Measurements from ENCODE around the gene ARHGEF4. TPM values are rescaled to one million over a fixed set of nuclear protein-coding genes. Genes with fewer than 3 reads are reported as not detected.

Gene ARHGEF4
- total RNA-seq, 1 experiment from 2014 or later, result 12.6 TPM

GRCh38 chr2:130850788-130851623 is 14.3 kb downstream of the ARHGEF4 start:
- H2BK12ac ChIP-seq (ENCODE audit: insufficient read length, low read depth, low read length), result no peak overlapping the region

More at GRCh38 chr2:130850788-130851623, 14.3 kb downstream of the ARHGEF4 start:
- Histone ChIP-seq H4K5ac (ENCODE audit: insufficient read length, low read depth, low read length) (no peak overlapping the region), H2BK5ac (ENCODE audit: insufficient read length, low read length) (no peak overlapping the region), H2BK15ac (ENCODE audit: low read depth, low read length) (no peak overlapping the region), H3K4me2 (ENCODE audit: insufficient read depth, insufficient read length, low read length) (no peak overlapping the region), H2AFZ (ENCODE audit: low read length) (no peak overlapping the region), H3K18ac (ENCODE audit: insufficient read length, low read depth, low read length) (no peak overlapping the region), H3K79me2 (ENCODE audit: insufficient read depth, low read length) (no peaks in the 10 kb centered on the region), H4K91ac (ENCODE audit: insufficient read length, low read depth, low read length) (no peak overlapping the region), H3K4ac (ENCODE audit: low read depth, low read length) (no peak overlapping the region), H3K9me3 (ENCODE audit: control insufficient read depth, low read depth, low read length) (no peaks in the 10 kb centered on the region), H2BK120ac (ENCODE audit: low read depth, low read length, poor library complexity, severe bottlenecking) (no peak overlapping the region), H3K79me1 (ENCODE audit: insufficient read depth, low read depth, low read length, poor library complexity, severe bottlenecking) (no peaks in the 10 kb centered on the region), H3K23ac (ENCODE audit: insufficient read length, low read depth, low read length) (no peak overlapping the region), H2AK5ac (ENCODE audit: insufficient read length, low read length) (no peak overlapping the region), H3T11ph (ENCODE audit: low read length) (no peak overlapping the region), H3K4me1 (ENCODE audit: insufficient read depth, low read length) (no peaks in the 10 kb centered on the region), H3K14ac (ENCODE audit: insufficient read depth, low read length) (no peak overlapping the region), H3K27me3 (ENCODE audit: insufficient read depth, low read length) (no peaks in the 10 kb centered on the region), H4K8ac (replicated peaks; ENCODE audit: insufficient read length, low read depth, low read length) (no peak overlapping the region), H2BK20ac (ENCODE audit: low read depth, low read length, poor library complexity, severe bottlenecking) (no peak overlapping the region), H3K27ac (ENCODE audit: insufficient read length, low read depth, low read length) (no peak overlapping the region), H3K23me2 (ENCODE audit: insufficient read length, low read depth, low read length, poor library complexity, severe bottlenecking) (no peaks in the 10 kb centered on the region), H3K56ac (ENCODE audit: insufficient read length, low read depth, low read length) (no peak overlapping the region), H3K9ac (ENCODE audit: extremely low read depth, insufficient read length, low read length) (no peak overlapping the region), H4K20me1 (ENCODE audit: control insufficient read depth, insufficient read depth, insufficient read length) (no peaks in the 10 kb centered on the region)
- peaks cover 0 to 3% of the 10 kb centered on the region in 2 experiments; a peak in 1 of 4 replicates for H3K4me1 Mint-ChIP-seq
- H3K27ac Mint-ChIP-seq, result no peak overlapping the region; a peak in 1 of 7 replicates
- H3K4me3 Mint-ChIP-seq, result no peak overlapping the region
- no peaks in the 10 kb centered on the region for H3K36me3 Mint-ChIP-seq (ENCODE audit: insufficient read depth in 1 of 3, low read depth in 3 of 3)
- no peak for TF ChIP-seq CTCF (conservative IDR thresholded peaks at IDR 0.05)
- no peaks in the 10 kb centered on the region for H3K9me3 Mint-ChIP-seq
- WGBS (ENCODE audit: extremely low coverage, insufficient read length, low lambda C conversion rate), result no CpG with 5 or more reads among the region's 26 CpGs
- DNase-seq, result no peak
- H3K27me3 Mint-ChIP-seq (ENCODE audit: low read depth), result no peaks in the 10 kb centered on the region
